Measurements from ENCODE around the gene CCNH.

CCNH gene

DNA sequence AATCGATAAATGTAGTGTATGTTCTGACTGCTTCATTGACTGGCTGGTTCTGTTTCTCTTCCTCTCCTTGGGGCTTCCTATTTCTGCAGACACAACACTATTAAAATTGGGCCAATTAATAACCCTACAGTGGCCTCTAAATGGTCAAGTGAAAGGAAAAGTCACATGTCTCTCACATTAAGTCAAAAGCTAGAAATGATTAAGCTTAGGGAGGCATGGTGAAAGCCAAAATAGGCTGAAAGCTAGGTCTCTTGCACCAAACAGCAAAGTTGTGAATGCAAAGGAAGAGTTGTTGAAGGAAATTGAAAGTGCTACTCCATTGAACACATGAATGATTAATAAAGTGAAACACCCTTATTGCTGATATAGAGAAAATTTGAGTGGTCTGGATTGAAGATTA, 58.2 kb downstream of the CCNH start:
- DNase-seq: no peak

DNA sequence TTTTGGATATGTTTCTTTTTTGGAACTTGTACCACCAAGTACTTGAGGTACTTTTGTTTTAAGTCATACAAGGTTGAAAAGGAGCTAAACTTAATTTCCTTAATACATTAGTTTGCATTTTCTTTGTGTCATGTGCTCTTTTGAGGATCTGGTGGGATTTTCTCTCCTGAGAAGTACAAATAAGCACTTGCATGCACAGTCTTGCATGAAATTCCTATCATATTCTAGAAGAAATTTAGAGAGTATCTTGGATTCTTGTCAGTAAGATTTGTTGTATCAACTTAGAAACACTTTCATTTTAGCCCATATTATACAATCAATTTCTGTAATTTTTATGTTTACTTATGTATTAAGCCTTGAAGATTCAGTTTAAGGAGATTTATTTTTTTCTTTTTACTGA, 64.9 kb downstream of the CCNH start:
- DNase-seq: no peak

DNA sequence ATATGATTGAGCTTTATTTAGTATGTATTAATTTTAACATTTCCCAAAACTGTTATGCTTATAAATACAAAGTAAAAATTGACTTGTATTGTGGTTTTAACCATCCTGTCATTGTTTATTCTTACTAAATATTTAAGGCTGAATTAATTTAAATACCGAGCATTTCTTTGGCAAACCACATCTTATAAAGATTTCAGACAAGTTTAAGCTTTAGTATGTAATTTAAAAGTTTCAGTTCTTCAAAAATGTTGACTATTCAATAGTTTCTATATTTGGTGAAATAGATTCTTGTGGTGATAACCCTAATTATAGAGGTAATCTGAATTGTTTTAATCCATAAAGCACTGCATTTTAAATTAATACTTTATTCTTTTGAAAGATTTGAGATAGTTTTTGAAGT, 65.5 kb downstream of the CCNH start:
- DNase-seq: no peak

All from NCI-H2081 treated with DMSO at 0.1 percent for 48 hours (cell line).